AG04450 (cell line): ENCODE data around the gene MTUS2. TPM values are rescaled to one million over a fixed set of nuclear protein-coding genes. Genes with fewer than 3 reads are reported as not detected.

ENCODE experiments used
- CTCF ChIA-PET: fragments of 300-600, 350-600 bp; formaldehyde crosslinking; extraction: SDS; loops from one replicate; lab custom pipeline; 2022; ENCODE audit warnings: antibody characterized with exemption, inconsistent platforms; lab: Charles Lee
- POLR2A ChIA-PET: fragments of 350-600 bp; formaldehyde crosslinking; extraction: SDS; loops from one replicate; lab custom pipeline; 2021; ENCODE audit warnings: antibody characterized with exemption, inconsistent platforms; lab: Yijun Ruan, JAX
- DNase-seq: peaks from one replicate; pipeline ENCODE4 v3.0.0-alpha.2; 2011; ENCODE audit warnings: low read depth, low spot score
- H3K27ac ChIP-seq: one replicate; pipeline ENCODE4 v1.5.1; 2012; ENCODE audit warnings: low read depth, low read length, control low read depth
- H3K27me3 ChIP-seq: one replicate; pipeline ENCODE4 v1.6.0; 2012; ENCODE audit warnings: low read length; ENCODE audit not compliant: control insufficient read depth, insufficient read depth
- H3K4me3 ChIP-seq: 2 replicates; pipeline ENCODE4 v1.5.1; 2011; ENCODE audit warnings: mild to moderate bottlenecking, low read depth, low read length, control low read depth
- H3K9me3 ChIP-seq: 2 replicates; pipeline ENCODE4 v1.5.1; 2012; ENCODE audit warnings: low read length; ENCODE audit not compliant: control insufficient read depth, insufficient read depth
- polyA plus RNA-seq: library from polyadenylated mRNA; depleted of rRNA; stranded (reverse); fragments of >200 nt; gene quantifications from 2 replicates; pipeline ENCODE4 v1.2.3, GENCODE V29; 2011
- TF ChIP-seq, protein P1 (sequence below): IDR thresholded peaks from 2 replicates; pipeline ENCODE4 v1.5.1; 2011; ENCODE audit warnings: low read depth, low read length, control low read depth, inconsistent platforms

MTUS2 gene
- polyA plus RNA-seq, 1 experiment, result 0.02 TPM

DNA sequence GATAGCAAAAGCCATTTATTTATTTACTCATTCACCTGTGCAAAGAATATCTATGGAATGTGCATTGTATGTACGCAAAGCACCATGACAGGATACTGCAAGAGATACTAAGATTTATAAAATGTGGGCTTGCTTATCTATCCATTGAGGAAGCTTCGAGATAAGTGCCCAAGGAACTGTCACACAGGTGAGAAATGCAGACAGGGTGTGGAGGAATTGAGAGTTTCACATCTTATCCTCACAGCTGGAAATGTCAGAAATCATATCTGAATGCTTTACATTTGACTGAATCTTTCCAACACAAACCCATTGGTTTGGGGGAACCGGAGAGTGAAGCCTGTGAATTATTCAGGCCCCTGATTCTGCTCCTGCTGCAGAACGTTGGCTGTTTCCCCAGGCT, 662.4 kb downstream of the MTUS2 start:
- Histone ChIP-seq H3K27me3 (peaks cover 38% of the 10 kb centered on the region), H3K9me3 (no peaks in the 10 kb centered on the region), H3K4me3 (no peak overlapping the region), H3K27ac (no peak overlapping the region)
- CTCF ChIA-PET, result no interaction called here
- DNase-seq, result no peak
- POLR2A ChIA-PET, result no interaction called here
- TF ChIP-seq, protein P1, sequence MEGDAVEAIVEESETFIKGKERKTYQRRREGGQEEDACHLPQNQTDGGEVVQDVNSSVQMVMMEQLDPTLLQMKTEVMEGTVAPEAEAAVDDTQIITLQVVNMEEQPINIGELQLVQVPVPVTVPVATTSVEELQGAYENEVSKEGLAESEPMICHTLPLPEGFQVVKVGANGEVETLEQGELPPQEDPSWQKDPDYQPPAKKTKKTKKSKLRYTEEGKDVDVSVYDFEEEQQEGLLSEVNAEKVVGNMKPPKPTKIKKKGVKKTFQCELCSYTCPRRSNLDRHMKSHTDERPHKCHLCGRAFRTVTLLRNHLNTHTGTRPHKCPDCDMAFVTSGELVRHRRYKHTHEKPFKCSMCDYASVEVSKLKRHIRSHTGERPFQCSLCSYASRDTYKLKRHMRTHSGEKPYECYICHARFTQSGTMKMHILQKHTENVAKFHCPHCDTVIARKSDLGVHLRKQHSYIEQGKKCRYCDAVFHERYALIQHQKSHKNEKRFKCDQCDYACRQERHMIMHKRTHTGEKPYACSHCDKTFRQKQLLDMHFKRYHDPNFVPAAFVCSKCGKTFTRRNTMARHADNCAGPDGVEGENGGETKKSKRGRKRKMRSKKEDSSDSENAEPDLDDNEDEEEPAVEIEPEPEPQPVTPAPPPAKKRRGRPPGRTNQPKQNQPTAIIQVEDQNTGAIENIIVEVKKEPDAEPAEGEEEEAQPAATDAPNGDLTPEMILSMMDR, result no peak

DNA sequence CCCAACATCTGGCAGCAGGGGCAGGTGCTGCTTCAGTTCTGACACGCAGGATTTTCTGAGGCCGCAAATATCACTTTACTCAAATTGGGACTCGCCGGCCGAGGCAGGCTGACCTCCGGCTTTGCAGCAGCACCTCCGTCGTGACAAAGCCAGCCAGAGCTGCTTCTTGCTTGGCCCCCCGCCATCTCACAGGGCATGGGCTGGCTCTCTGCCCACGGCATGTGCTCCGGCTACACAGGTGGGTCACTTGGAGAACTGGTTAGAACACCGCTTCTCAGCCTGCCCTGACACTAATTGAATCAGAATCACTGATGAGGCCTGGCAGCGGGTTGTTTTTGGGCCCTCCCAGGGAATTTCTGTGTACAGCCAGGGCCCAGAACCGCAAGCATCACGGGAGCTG, 663.1 kb downstream of the MTUS2 start:
- peaks cover 41% of the 10 kb centered on the region for H3K27me3 ChIP-seq
- POLR2A ChIA-PET, result no interaction called here
- CTCF ChIA-PET, result no interaction called here

DNA sequence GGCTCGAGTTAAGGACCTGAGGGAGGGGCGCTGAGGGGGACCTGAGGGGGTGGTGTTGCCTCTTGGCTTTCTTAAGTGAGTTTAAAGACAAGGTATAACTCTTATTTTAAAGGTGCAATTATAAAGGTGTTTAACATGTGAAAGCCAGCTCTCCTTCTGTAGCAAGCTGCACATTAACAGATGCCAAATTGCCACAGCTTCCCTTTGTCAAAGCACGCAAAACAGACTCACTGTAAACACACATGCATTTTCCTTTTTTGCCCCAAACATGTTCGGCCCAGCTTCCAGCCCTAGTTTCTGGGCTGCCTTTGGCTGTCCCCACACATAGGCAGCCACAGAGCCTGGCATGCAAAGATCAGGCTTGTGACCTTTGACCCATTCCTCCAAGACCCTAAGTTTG, 663.5 kb downstream of the MTUS2 start:
- CTCF ChIA-PET, result no interaction called here
- peaks cover 43% of the 10 kb centered on the region for H3K27me3 ChIP-seq
- H3K9me3 ChIP-seq, result no peaks in the 10 kb centered on the region
- no peak overlapping the region for H3K4me3 ChIP-seq
- no peak overlapping the region for H3K27ac ChIP-seq
- TF ChIP-seq, protein P1, result no peak
- POLR2A ChIA-PET, result no interaction called here
- no peak for DNase-seq

More for the DNA sequence above, 663.1 kb downstream of the MTUS2 start:
- TF ChIP-seq, protein P1, result no peak
- no peak overlapping the region for H3K4me3 ChIP-seq
- H3K27ac ChIP-seq, result no peak overlapping the region
- no peaks in the 10 kb centered on the region for H3K9me3 ChIP-seq
- DNase-seq, result no peak

DNA sequence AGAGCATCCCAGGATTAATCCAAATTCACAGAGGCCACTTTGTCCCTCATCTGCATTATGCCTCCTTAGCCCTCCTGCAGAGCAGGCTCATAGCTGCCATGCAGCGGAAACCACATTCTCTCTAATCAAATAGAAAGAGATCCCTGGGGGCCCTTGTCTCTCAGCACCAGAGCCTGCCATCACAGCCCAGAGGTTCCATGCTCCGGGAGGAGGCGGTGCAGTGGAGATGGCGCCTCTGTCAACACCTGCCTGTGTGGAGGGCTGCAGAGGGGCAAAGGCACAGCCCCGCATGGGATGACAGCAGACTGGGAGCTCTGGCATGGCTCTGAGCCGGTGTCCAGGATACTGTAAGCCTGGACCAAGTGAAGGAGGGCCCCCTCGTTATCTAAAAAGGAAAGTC, 664.1 kb downstream of the MTUS2 start:
- CTCF ChIA-PET, result interaction anchor here (0.5 to 1.3 kb wide), 2 partner anchors 23 to 648 kb away, joined by 3 to 5 read pairs; no protein-coding TSS in a partner anchor
- TF ChIP-seq, protein P1, result no peak
- Histone ChIP-seq H3K9me3 (no peaks in the 10 kb centered on the region), H3K4me3 (no peak overlapping the region), H3K27me3 (peaks cover 42% of the 10 kb centered on the region), H3K27ac (no peak overlapping the region)
- no peak for DNase-seq
- POLR2A ChIA-PET, result no interaction called here

DNA sequence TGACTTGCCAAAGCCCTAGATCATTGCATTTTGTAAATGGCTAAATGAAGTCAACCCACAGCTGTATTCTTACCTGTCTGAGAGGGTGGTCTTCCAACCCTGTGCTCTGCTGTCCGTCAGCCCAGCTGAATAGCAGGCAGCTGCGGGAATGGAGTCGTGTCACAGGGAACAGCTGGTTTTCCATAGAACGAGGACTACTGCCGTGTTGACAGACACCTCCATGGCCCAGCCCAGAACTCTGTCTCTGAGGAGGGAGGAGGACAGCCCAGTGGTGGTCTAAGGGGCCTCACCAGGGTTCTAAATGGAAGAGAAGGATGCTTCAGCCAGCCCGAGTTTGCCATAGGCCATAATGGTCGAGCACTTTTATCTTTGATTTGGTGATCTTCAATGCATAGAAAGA, 664.7 kb downstream of the MTUS2 start:
- H3K27ac ChIP-seq, result no peak overlapping the region
- TF ChIP-seq, protein P1, result no peak
- ChIA-PET CTCF (interaction anchor here (0.5 to 1.3 kb wide), 3 partner anchors 13 to 647 kb away, joined by 3 to 5 read pairs (median 4); no protein-coding TSS in a partner anchor), POLR2A (no interaction called here)
- H3K4me3 ChIP-seq, result no peak overlapping the region
- peaks cover 37% of the 10 kb centered on the region for H3K27me3 ChIP-seq
- H3K9me3 ChIP-seq, result no peaks in the 10 kb centered on the region
- no peak for DNase-seq
